HFFc6 (cell line): ENCODE data around the gene MFRP. TPM values are rescaled to one million over a fixed set of nuclear protein-coding genes. Genes with fewer than 3 reads are reported as not detected.

Experiments used
- DNase-seq: peaks from one replicate; pipeline ENCODE4 v3.0.0-alpha.2; 2018
- H3K27ac Mint-ChIP-seq: 2 replicates; pipeline ENCODE4 v1.8.0; 2020; ENCODE audit warnings: mild to moderate bottlenecking, mixed read lengths
- H3K27me3 Mint-ChIP-seq: 2 replicates; pipeline ENCODE4 v1.8.0; 2021; ENCODE audit warnings: mild to moderate bottlenecking, moderate library complexity, mixed read lengths; ENCODE audit not compliant: insufficient read depth
- H3K36me3 Mint-ChIP-seq: 2 replicates; pipeline ENCODE4 v1.8.0; 2021; ENCODE audit warnings: low read depth, mixed read lengths
- H3K4me1 Mint-ChIP-seq: 2 replicates; pipeline ENCODE4 v1.8.0; 2020; ENCODE audit warnings: low read depth, mixed read lengths
- H3K4me3 Mint-ChIP-seq: 2 replicates; pipeline ENCODE4 v1.8.0; 2020; ENCODE audit warnings: mild to moderate bottlenecking, moderate library complexity, mixed read lengths
- H3K9me3 Mint-ChIP-seq: 2 replicates; pipeline ENCODE4 v1.8.0; 2020; ENCODE audit warnings: mild to moderate bottlenecking, mixed read lengths
- total RNA-seq, 6 experiments: library from RNA; stranded (reverse); fragmentation: NEBNext Ultra II Directional; extraction: Animal tissue kit (Norgen Biotek cat#: 25700); gene quantifications; 2 replicates in 1 of 6; 3 replicates in 5 of 6; pipeline ENCODE4 v1.2.3, GENCODE V29; 2021
- TF ChIP-seq, protein P1 (sequence below): fragments of 200-600 bp; sonication (generic); IDR thresholded peaks from 2 replicates; pipeline ENCODE4 v1.5.0; 2021; ENCODE audit warnings: antibody characterized with exemption, mild to moderate bottlenecking

MFRP gene
- total RNA-seq, 6 experiments from 2014 or later: not detected

DNA sequence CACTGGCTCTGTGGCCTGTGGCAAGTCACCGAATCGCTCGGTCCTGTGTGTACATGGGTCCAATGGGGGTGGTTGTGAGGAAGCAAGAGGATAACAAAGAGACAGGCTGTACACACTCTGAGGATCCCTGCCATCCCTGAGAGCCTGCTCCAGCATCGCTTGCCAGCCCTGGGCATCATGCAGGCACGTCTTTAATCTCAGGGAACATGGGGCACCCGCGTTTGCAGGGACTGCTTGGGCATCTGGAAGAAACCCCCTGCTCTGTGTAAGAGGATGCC lies 4.5 kb downstream of the MFRP start:
- H3K9me3 Mint-ChIP-seq: no peaks in the 10 kb centered on the region
- no peak overlapping the region for H3K4me3 Mint-ChIP-seq
- H3K4me1 Mint-ChIP-seq: peaks cover 38% of the 10 kb centered on the region
- H3K36me3 Mint-ChIP-seq: peaks cover under 1% of the 10 kb centered on the region; the same call in 1 of the 2 replicates
- TF ChIP-seq, protein P1, sequence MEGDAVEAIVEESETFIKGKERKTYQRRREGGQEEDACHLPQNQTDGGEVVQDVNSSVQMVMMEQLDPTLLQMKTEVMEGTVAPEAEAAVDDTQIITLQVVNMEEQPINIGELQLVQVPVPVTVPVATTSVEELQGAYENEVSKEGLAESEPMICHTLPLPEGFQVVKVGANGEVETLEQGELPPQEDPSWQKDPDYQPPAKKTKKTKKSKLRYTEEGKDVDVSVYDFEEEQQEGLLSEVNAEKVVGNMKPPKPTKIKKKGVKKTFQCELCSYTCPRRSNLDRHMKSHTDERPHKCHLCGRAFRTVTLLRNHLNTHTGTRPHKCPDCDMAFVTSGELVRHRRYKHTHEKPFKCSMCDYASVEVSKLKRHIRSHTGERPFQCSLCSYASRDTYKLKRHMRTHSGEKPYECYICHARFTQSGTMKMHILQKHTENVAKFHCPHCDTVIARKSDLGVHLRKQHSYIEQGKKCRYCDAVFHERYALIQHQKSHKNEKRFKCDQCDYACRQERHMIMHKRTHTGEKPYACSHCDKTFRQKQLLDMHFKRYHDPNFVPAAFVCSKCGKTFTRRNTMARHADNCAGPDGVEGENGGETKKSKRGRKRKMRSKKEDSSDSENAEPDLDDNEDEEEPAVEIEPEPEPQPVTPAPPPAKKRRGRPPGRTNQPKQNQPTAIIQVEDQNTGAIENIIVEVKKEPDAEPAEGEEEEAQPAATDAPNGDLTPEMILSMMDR: no peak
- DNase-seq: no peak
- H3K27ac Mint-ChIP-seq: no peak overlapping the region
- peaks cover 25% of the 10 kb centered on the region for H3K27me3 Mint-ChIP-seq

DNA sequence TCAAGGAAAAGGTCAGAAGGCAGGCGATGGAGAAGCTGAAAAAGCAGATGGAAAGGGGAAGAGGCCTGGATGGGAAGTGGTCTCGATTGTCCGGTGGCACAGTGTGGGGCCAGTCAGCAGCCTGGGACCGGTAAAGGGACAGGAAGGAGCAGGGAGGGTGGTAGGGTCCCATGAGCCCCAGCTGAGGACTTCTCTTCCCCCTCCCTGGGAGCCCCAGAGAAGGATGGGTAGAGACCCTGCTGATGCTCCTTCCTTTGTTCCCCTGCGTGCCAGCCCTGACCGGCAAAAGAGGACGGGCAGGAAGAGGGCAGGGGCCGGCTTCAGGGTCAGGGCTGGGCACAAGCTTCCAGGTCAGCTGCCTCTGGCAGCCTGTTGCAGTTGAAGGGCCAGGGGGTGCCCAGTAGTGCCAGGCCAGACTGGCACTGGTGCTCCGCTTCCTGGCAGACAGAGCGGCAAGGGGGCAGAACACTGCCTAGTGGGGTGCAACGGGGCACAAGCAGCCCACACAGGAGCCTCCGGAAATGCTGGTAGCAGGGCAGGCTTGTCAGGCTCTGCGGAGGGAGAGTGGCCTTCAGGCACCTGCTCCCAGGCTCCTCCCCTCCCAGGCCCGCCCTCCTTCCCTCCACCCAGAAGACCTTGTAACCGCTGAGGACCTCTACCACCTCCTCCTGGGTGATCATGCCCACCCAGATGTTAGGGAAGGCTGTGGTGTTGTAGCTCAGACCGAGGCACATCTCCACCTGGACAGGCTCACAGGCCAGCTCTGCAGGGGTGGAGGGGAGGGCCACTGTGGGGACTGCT lies 5.1 kb downstream of the MFRP start:
- peaks cover 38% of the 10 kb centered on the region for H3K4me1 Mint-ChIP-seq
- H3K27ac Mint-ChIP-seq: peak overlapping the region; percentile 40; the same call in 1 of the 2 replicates
- H3K27me3 Mint-ChIP-seq: peaks cover 21% of the 10 kb centered on the region
- TF ChIP-seq, protein P1: no peak
- peak overlapping the region; percentile 83 for H3K4me3 Mint-ChIP-seq
- DNase-seq: no peak
- peaks cover 6% of the 10 kb centered on the region; the same call in 1 of the 2 replicates for H3K36me3 Mint-ChIP-seq
- no peaks in the 10 kb centered on the region for H3K9me3 Mint-ChIP-seq

DNA sequence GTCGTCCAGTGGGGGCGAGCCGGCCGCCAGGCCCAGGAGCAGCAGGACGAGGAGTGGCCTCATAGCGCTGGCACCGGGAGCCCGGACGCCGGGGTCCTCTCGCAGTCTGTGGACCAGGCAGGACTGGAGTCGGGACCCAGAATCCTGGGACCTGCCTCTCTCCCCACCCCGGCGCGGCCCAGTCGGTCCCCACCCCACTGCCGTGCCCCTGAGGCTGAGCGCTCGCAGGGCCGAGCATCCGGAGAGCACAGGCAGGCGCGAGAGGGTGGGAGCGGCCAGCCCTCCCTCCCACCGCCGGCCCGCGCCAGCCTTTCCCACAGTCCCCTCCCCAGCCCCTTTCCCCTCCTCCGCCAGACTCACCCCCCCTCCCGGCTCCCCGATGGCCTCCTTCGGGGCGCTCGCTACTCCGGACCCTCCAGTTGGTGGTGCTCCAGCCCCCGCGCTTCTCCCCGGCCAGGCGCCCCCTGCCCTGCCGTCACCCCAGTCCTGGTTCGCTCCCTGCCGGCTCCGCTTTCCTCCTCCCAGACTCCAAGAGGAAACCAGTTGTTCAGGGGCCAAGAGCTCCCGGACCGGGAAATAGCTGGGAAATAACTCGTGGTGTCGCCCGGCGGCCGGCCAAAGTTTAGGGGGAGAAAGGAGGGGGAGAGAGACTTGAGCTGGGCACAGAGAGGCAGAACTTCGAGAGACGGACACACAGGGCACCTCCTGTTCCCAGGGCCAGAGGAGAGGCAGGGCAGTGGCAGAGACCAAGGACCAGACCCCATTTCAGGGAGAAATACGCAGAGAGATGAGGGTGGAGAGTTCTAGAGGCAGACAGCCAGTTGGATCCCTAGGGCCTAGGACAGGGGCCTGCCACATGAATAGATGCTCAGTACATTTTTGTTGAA lies 5.9 kb downstream of the MFRP start, which contains the start of gene C1QTNF5:
C1QTNF5 (minus strand) TSS at position 549 of the 887 bp plus-strand sequence; CDS start at position 63, 486 bp downstream.
- peak within 1 kb of the TSS; percentile 40; the same call in 1 of the 2 replicates for H3K27ac Mint-ChIP-seq
- DNase-seq: no peak
- TF ChIP-seq, protein P1: no peak
- H3K27me3 Mint-ChIP-seq: peaks cover 18% of the 10 kb centered on the region
- no peaks in the 10 kb centered on the region for H3K9me3 Mint-ChIP-seq
- H3K4me1 Mint-ChIP-seq: peaks cover 46% of the 10 kb centered on the region
- H3K36me3 Mint-ChIP-seq: peaks cover 14% of the 10 kb centered on the region; the same call in 1 of the 2 replicates
- H3K4me3 Mint-ChIP-seq: peak within 1 kb of the TSS; percentile 83

DNA sequence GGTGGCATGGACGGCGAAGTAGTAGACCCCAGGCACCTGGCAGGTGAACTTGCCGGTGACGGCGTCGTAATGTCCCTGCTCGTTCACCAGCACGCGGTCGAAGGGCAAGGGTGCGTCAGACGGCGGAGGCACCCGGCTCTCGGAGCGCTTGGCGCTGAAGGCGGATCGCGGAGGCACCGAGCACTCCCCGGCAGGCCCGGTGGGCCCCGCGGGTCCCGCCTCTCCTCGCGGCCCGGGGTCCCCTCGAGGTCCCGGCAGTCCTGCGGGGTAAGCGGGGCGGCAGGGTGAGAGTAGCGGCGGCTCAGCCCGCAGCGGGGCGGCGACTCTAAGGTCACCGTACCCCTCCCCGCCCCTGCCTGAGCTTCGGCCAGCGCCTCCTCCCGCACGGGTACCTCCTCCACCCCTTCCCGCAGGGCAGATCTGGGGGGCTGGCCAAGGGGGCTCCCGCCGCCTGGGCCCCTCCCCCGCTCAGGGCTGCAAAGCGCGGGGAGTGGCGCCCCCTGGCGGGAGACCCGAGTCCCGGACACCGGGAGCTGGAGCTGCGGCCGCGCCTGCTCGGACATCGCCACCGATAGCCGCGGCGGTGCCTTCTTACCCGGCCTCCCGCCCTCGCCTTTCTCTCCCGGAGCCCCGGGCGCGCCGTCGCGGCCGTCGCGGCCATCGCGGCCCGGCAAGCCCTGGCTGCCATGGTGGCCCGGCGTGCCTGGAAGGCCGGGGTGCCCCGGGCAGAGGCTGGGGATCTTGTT lies 6.7 kb downstream of the MFRP start:
- peaks cover 55% of the 10 kb centered on the region for H3K4me1 Mint-ChIP-seq
- H3K27ac Mint-ChIP-seq: no peak overlapping the region
- H3K36me3 Mint-ChIP-seq: peaks cover 18% of the 10 kb centered on the region; the same call in 1 of the 2 replicates
- no peak for DNase-seq
- TF ChIP-seq, protein P1: peak; percentile 99
- no peaks in the 10 kb centered on the region for H3K9me3 Mint-ChIP-seq
- H3K4me3 Mint-ChIP-seq: peak overlapping the region; percentile 83
- H3K27me3 Mint-ChIP-seq: peaks cover 18% of the 10 kb centered on the region

DNA sequence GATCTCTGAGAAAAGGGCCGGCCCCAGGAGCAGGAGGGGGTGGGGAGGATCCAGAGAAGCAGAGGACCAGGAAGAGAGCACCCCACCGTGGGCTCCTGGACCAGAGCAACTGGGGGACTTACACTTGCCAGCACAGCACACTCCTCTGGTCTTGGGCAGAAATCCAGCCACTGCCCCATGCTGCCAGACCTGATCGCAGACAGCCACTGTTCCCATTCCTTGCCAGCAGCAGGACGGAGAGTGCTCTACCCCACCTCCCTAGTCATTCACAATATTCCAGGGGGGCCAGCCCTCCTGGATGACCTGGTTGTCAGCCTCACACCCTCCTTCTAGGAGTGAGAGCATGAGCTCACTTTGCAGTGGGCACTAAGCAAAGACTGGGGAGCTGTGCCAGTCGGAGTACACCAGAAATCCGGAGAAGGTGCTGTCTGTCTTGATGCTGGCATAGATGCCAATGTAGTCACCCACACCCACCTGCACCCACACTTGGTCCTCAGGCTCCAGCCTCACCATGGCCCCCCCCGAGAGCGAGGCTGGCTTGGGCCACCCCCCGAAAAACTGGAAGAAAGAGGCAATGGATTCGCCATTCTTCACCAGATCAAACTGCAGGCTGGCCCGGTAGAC lies 7.4 kb downstream of the MFRP start:
- no peaks in the 10 kb centered on the region for H3K9me3 Mint-ChIP-seq
- peaks cover 18% of the 10 kb centered on the region for H3K27me3 Mint-ChIP-seq
- TF ChIP-seq, protein P1: no peak
- H3K4me3 Mint-ChIP-seq: peak overlapping the region; percentile 78
- peak overlapping the region; percentile 88 for H3K27ac Mint-ChIP-seq
- DNase-seq: no peak
- H3K4me1 Mint-ChIP-seq: peaks cover 55% of the 10 kb centered on the region
- peaks cover 21% of the 10 kb centered on the region; the same call in 1 of the 2 replicates for H3K36me3 Mint-ChIP-seq
